Right atrium auricular region (tissue), 2 donors: ENCODE results near the gene RNF214. TPM values are rescaled to one million over a fixed set of nuclear protein-coding genes. Genes with fewer than 3 reads are reported as not detected.
"Not testable (repeated sequence)": the region's sequence is repeated elsewhere in the genome, so short reads cannot be mapped to it uniquely, and the experiment has no call there.

Experiments
- DNase-seq: peaks from one replicate; pipeline ENCODE4 v3.0.0-alpha.2; 2019; ENCODE audit warnings: low spot score
- H3K27ac ChIP-seq, 2 donors: fragments of 200-600 bp; sonication (generic); 1 replicate in 1 of 2; 2 replicates in 1 of 2; pipeline ENCODE4 v1.5.1; 2016 to 2019
- H3K27me3 ChIP-seq, 2 donors: fragments of 200-600 bp; sonication (generic); one replicate each; pipeline versions ENCODE4 v1.5.1 to v1.6.0; 2017 to 2019
- H3K36me3 ChIP-seq: fragments of 200-600 bp; sonication (generic); one replicate; pipeline ENCODE4 v1.5.1; 2016
- H3K4me1 ChIP-seq, 2 donors: fragments of 200-600 bp; sonication (generic); one replicate each; pipeline versions ENCODE4 v1.5.1 to v1.6.0; 2017 to 2019
- H3K4me3 ChIP-seq, 2 donors: fragments of 200-600 bp; sonication (generic); 1 replicate in 1 of 2; 2 replicates in 1 of 2; pipeline ENCODE4 v1.5.1; 2017 to 2019; ENCODE audit warnings: mild to moderate bottlenecking in 1 of 2, moderate library complexity in 1 of 2
- H3K9me3 ChIP-seq, 2 donors: fragments of 200-600 bp; sonication (generic); one replicate each; pipeline ENCODE4 v1.5.1; 2019
- total RNA-seq, 2 donors: library from RNA; depleted of rRNA; stranded (reverse); fragments of >200 nt; gene quantifications; one replicate each; pipeline ENCODE4 v1.1.0, GENCODE V29; 2016
- TF ChIP-seq, protein P1 (sequence below), 2 donors: fragments of 200-600 bp; sonication (generic); IDR thresholded peaks; one replicate each; pipeline ENCODE4 v1.5.1; 2019; ENCODE audit warnings: antibody characterized with exemption in 2 of 2

The RNF214 gene
- total RNA-seq: 10 to 100 TPM; 11.0 to 11.5 TPM

DNA sequence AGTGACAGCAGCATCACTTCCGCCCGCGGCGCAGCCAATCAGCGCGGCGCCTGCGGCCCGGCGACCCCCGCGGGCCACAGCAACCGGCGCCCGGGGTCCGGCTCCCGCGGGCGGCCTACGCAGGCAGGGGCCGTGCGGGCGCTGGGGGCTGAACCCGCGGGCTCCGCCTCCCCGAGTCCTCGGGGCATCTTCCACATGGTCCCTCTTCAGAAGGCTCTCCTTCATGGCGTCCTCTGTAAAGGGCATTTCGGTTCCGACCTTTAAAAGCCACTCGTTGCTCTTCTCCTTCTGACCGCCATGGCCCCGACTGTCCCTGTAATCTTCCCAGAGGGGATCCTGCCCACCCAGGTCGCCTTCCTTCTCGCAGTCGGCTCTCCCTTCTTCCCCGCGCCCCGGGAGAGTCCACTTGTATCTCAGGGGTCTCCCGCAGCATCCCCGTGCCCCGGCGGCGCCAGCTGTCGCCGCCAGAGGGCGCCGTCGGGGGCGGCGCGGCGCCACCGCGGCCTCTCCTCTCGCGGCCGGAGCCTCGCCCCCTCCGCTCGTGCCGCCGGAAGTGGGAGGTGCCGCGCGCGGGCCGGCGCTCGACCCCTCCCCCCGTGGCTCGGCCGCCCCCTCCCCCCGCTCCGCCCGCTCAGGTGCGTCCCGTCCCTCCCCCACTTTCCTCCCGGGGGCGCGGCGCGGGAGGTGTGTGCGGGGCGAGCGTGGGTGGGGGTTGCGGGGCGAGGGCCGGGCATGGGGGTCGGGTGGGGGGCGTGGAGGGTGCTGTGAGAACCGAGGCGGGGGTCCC is at the start of gene RNF214:
RNF214 (plus strand) TSS at position 580 of the 787 bp plus-strand sequence. CDS start 1,602 bp downstream, outside the sequence.
- H3K9me3 ChIP-seq: no peaks in the 10 kb centered on the region
- DNase-seq: peak; percentile 79

DNA sequence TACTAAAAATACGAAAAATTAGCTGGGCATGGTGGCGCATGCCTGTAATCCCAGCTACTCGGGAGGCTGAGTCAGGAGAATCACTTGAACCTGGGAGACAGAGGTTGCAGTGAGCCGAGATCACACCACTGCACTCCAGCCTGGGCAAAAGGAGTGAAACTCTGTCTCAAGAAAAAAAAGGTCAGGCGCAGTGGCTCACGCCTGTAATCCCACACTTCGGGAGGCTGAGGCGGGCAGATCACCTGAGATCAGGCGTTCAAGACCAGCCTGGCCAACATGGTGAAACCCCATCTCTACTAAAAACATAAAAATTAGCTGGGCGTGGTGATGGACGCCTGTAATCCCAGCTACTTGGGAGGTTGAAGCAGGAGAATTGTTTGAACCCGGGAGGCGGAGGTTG is 49.3 kb upstream of the RNF214 start:
- H3K36me3 ChIP-seq: peaks cover 44% of the 10 kb centered on the region
- H3K4me3 ChIP-seq, H3K27ac ChIP-seq, H3K9me3 ChIP-seq, H3K27me3 ChIP-seq: not testable (repeated sequence)
- H3K4me1 ChIP-seq: peaks cover 0 to 24% of the 10 kb centered on the region in 2 donors
- peak; percentile 40 for DNase-seq

More for the DNA sequence above, at the start of gene RNF214:
- Histone ChIP-seq H3K4me1 (peaks cover 0 to 34% of the 10 kb centered on the region in 2 donors), H3K4me3 (peak within 1 kb of the TSS; percentile 67 to 97), H3K36me3 (peaks cover 30% of the 10 kb centered on the region), H3K27ac (peak within 1 kb of the TSS; percentile 97), H3K27me3 (no peaks in the 10 kb centered on the region)
- TF ChIP-seq, protein P1, sequence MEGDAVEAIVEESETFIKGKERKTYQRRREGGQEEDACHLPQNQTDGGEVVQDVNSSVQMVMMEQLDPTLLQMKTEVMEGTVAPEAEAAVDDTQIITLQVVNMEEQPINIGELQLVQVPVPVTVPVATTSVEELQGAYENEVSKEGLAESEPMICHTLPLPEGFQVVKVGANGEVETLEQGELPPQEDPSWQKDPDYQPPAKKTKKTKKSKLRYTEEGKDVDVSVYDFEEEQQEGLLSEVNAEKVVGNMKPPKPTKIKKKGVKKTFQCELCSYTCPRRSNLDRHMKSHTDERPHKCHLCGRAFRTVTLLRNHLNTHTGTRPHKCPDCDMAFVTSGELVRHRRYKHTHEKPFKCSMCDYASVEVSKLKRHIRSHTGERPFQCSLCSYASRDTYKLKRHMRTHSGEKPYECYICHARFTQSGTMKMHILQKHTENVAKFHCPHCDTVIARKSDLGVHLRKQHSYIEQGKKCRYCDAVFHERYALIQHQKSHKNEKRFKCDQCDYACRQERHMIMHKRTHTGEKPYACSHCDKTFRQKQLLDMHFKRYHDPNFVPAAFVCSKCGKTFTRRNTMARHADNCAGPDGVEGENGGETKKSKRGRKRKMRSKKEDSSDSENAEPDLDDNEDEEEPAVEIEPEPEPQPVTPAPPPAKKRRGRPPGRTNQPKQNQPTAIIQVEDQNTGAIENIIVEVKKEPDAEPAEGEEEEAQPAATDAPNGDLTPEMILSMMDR (IDR thresholded peaks at IDR 0.05): peak; percentile 91 to 98

DNA sequence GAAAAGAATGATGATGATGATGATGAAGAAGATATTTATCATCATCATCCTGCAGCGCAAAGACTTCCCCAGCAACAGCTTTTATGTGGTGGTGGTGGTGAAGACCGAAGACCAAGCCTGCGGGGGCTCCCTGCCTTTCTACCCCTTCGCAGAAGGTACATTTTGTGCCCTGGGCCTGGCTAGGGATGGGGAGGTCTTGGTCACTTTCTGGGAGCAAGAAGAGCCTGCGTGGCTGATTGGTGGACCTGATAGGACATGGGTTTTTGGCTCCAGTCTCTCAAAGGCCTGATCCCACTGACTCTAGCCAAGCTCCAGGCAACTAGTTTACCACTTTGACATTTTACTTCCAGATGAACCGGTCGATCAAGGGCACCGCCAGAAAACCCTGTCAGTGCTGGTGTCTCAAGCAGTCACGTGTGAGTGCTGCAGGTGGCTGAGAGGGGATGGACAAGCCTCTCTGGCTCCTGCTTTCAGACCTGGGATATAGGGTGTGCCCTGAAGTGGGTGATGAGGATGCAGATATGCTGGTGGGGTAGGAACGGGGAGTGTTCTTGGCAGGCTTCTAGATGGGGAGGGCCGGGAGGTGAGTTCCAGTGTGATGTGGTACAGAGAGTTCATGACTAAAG is 48.6 kb upstream of the RNF214 start:
- Histone ChIP-seq H3K27me3 (no peaks in the 10 kb centered on the region), H3K4me1 (peaks cover 0 to 21% of the 10 kb centered on the region in 2 donors), H3K9me3 (no peaks in the 10 kb centered on the region), H3K27ac (no peak overlapping the region), H3K36me3 (peaks cover 50% of the 10 kb centered on the region), H3K4me3 (no peak overlapping the region)
- TF ChIP-seq, protein P1 (IDR thresholded peaks at IDR 0.05): no peak
- peak; percentile 36 for DNase-seq

DNA sequence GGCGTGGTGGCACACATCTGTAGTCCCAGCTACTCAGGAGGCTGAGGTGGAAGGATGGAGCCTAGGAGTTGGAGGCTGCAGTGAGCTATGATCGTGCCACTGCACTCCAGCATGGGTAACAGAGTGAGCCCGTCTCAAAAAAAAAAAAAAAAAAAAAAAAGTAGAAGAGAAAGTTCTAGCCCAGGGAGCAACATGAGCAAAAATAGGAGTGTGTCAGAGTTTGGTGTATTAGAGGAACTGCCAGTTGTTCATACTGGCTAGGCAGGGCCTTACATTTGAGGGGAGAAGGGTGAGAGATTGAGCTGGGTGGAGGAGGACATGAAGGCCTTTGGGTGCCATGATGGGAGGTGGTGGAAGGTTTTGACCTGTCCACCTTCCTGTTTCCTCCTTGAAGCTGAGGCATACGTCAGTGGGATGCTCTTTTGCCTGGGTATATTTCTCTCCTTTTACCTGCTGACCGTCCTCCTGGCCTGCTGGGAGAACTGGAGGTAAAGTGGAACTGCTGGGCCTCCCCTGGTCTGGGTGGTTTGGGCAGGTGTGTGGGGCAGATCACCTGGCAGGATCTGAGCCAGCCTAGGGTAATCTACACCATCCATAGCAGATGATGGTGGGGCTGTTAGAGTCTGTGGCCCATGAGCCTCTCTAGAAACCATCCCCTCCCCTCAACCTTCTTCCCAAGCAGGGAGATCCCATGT is 46.6 kb upstream of the RNF214 start:
- H3K27ac ChIP-seq: no peak overlapping the region
- peaks cover 71% of the 10 kb centered on the region for H3K36me3 ChIP-seq
- TF ChIP-seq, protein P1 (IDR thresholded peaks at IDR 0.05): no peak
- no peaks in the 10 kb centered on the region for H3K9me3 ChIP-seq
- DNase-seq: no peak
- no peak overlapping the region for H3K4me3 ChIP-seq
- H3K27me3 ChIP-seq: no peaks in the 10 kb centered on the region
- peaks cover 0 to 7% of the 10 kb centered on the region in 2 donors for H3K4me1 ChIP-seq

DNA sequence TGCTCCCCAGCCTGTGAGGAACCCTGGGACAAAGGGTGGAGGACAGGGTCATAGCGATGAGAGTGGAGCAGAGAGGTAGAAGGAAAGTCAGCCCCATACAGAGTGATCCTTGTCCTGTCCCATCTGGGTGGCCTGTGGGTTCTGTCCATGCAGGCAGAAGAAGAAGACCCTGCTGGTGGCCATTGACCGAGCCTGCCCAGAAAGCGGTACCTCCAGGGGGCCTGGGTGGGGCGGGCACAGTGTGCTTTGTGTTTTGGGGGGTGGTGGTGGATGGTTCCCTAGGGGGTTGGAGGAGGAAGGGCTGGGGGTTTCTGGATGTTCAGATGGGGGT is 46.1 kb upstream of the RNF214 start:
- no peaks in the 10 kb centered on the region for H3K9me3 ChIP-seq
- no peak overlapping the region for H3K27ac ChIP-seq
- TF ChIP-seq, protein P1 (IDR thresholded peaks at IDR 0.05): no peak
- DNase-seq: no peak
- no peak overlapping the region for H3K4me3 ChIP-seq
- peaks cover 0 to 2% of the 10 kb centered on the region in 2 donors for H3K4me1 ChIP-seq
- peaks cover 72% of the 10 kb centered on the region for H3K36me3 ChIP-seq
- no peaks in the 10 kb centered on the region for H3K27me3 ChIP-seq

DNA sequence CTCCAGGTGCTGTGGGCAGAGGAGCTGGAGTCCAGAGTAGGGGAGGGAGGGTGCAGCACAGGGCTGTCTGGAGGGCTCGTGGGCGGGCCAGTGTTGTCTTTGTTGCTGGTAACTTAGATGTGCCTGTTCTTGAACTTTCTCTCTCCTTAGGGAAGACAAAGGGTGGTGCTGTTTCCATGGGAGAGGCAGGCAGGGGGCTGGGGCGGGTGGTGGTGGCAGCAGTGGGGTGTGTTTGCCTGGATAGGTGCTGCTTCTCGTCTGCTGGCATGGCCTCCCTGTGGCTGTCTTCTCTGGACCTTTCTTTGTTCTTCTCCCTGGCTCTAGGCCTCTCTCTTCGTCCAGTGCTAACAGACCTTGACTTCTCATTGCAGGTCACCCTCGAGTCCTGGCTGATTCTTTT is 45.5 kb upstream of the RNF214 start:
- no peak for DNase-seq
- Histone ChIP-seq H3K9me3 (no peaks in the 10 kb centered on the region), H3K27ac (no peak overlapping the region), H3K4me1 (no peaks in the 10 kb centered on the region), H3K36me3 (peaks cover 75% of the 10 kb centered on the region), H3K27me3 (no peaks in the 10 kb centered on the region), H3K4me3 (no peak overlapping the region)
- TF ChIP-seq, protein P1 (IDR thresholded peaks at IDR 0.05): no peak
